B cell (primary cell): Measurements from ENCODE around the gene RAB3D. TPM values are rescaled to one million over a fixed set of nuclear protein-coding genes. Genes with fewer than 3 reads are reported as not detected.

Experiments used
- ATAC-seq: fragments of 200-7000 bp; cut with Tn5 transposase; one replicate; pipeline ENCODE4 v1.10.0; 2021; ENCODE audit warnings: low read depth, mild to moderate bottlenecking, moderate number of reproducible peaks, moderate library complexity
- CTCF ChIA-PET: fragments of 350-600 bp; sonication (Branson Sonifier 250); formaldehyde crosslinking; loops from one replicate; lab custom pipeline; 2021; ENCODE audit warnings: antibody characterized with exemption, inconsistent platforms; lab: Charles Lee
- POLR2A ChIA-PET: fragments of 350-600 bp; sonication (Branson Sonifier 250); formaldehyde crosslinking; loops from one replicate; lab custom pipeline; 2021; ENCODE audit warnings: antibody characterized with exemption; lab: Charles Lee
- DNase-seq: peaks from one replicate; pipeline ENCODE4 v3.0.0; 2013
- H2AFZ ChIP-seq: 2 replicates; pipeline ENCODE4 v1.6.1; 2012; ENCODE audit warnings: mild to moderate bottlenecking, low read depth, low read length; ENCODE audit not compliant: insufficient read depth, poor library complexity, severe bottlenecking
- H3K27ac ChIP-seq, 2 donors: 1 replicate in 1 of 2; 2 replicates in 1 of 2; pipeline ENCODE4 v1.5.1; 2012 to 2013; ENCODE audit warnings: low read length in 2 of 2, mild to moderate bottlenecking in 2 of 2, moderate library complexity in 1 of 2
- H3K27me3 ChIP-seq, 4 experiments: fragments of 200-600 bp in 1 of 4; sonication (generic) in 1 of 4; replicated peaks in 1 of 4; 1 replicate in 2 of 4; 2 replicates in 2 of 4; pipeline versions ENCODE4 v1.6.1 to v1.7.0; 2013 to 2016; ENCODE audit warnings: low read length in 3 of 4, mild to moderate bottlenecking in 2 of 4, mixed read lengths in 1 of 4, moderate library complexity in 1 of 4; ENCODE audit not compliant: insufficient read depth in 4 of 4, control insufficient read depth in 3 of 4; ENCODE audit errors: control extremely low read depth in 1 of 4
- H3K36me3 ChIP-seq, 2 experiments: replicated peaks in 1 of 2; 1 replicate in 1 of 2; 2 replicates in 1 of 2; pipeline versions ENCODE4 v1.6.1 to v1.7.1; 2013; ENCODE audit warnings: low read length in 1 of 2; ENCODE audit not compliant: insufficient read depth in 2 of 2, control insufficient read depth in 1 of 2; ENCODE audit errors: control extremely low read depth in 1 of 2, extremely low read depth in 1 of 2
- H3K4me1 ChIP-seq, 2 donors: fragments of 200-600 bp in 1 of 2; sonication (generic) in 1 of 2; 1 replicate in 1 of 2; 2 replicates in 1 of 2; pipeline versions ENCODE4 v1.5.1 to v1.6.1; 2013 to 2017; ENCODE audit warnings: low read length in 2 of 2; ENCODE audit not compliant: control insufficient read depth in 2 of 2, insufficient read depth in 2 of 2
- H3K4me2 ChIP-seq: replicated peaks from 2 replicates; pipeline ENCODE3; 2012; ENCODE audit warnings: mild to moderate bottlenecking, low read depth, low read length; ENCODE audit not compliant: poor library complexity, severe bottlenecking
- H3K4me3 ChIP-seq, 5 experiments: fragments of 200-600 bp in 1 of 5; sonication (generic) in 1 of 5; 1 replicate in 3 of 5; 2 replicates in 2 of 5; pipeline versions ENCODE4 v1.5.1 to v1.7.0; 2011 to 2016; ENCODE audit warnings: low read length in 4 of 5, mild to moderate bottlenecking in 4 of 5, low read depth in 2 of 5, control low read depth in 1 of 5, moderate library complexity in 1 of 5; ENCODE audit not compliant: insufficient read depth in 1 of 5; ENCODE audit errors: control extremely low read depth in 1 of 5, extremely low read depth in 1 of 5
- H3K79me2 ChIP-seq: fragments of 200-600 bp; sonication (generic); one replicate; pipeline ENCODE4 v1.6.0; 2016; ENCODE audit warnings: low read length; ENCODE audit not compliant: control insufficient read depth, insufficient read depth
- H3K9ac ChIP-seq: fragments of 200-600 bp; sonication (generic); 2 replicates; pipeline ENCODE4 v1.6.1; 2017; ENCODE audit warnings: mild to moderate bottlenecking, low read length, moderate library complexity
- H3K9me3 ChIP-seq, 3 donors: one replicate each; pipeline versions ENCODE4 v1.6.1 to v1.7.1; 2013; ENCODE audit warnings: low read length in 2 of 3; ENCODE audit not compliant: control insufficient read depth in 2 of 3, insufficient read depth in 1 of 3; ENCODE audit errors: control extremely low read depth in 1 of 3
- H4K20me1 ChIP-seq: 2 replicates; pipeline ENCODE4 v1.6.0; 2012; ENCODE audit warnings: mild to moderate bottlenecking, low read length; ENCODE audit not compliant: insufficient read depth, control insufficient read depth, poor library complexity, severe bottlenecking
- H3K27ac Mint-ChIP-seq: one replicate; pipeline ENCODE4 v1.8.0; 2021; ENCODE audit warnings: mixed read lengths
- H3K27me3 Mint-ChIP-seq: one replicate; pipeline ENCODE4 v1.8.0; 2021; ENCODE audit warnings: mixed read lengths
- H3K4me1 Mint-ChIP-seq: one replicate; pipeline ENCODE4 v1.8.0; 2021; ENCODE audit warnings: mixed read lengths
- H3K4me3 Mint-ChIP-seq: one replicate; pipeline ENCODE4 v1.8.0; 2021; ENCODE audit warnings: mixed read lengths
- H3K9me3 Mint-ChIP-seq: one replicate; pipeline ENCODE4 v1.8.0; 2022; ENCODE audit warnings: mixed read lengths; ENCODE audit not compliant: insufficient read depth
- CTCF ChIP-seq: fragments of 200-600 bp; IDR thresholded peaks from one replicate; pipeline ENCODE4 v1.8.0; 2022; ENCODE audit warnings: antibody characterized with exemption, mild to moderate bottlenecking
- EZH2 ChIP-seq: IDR thresholded peaks from 2 replicates; pipeline ENCODE4 v1.6.1; 2012; ENCODE audit warnings: borderline replicate concordance, low read depth, mild to moderate bottlenecking, moderate library complexity, low read length; ENCODE audit not compliant: insufficient read depth, poor library complexity, severe bottlenecking
- WGBS: methylation state at CpG from one replicate; pipeline ENCODE4 v1.1.5; 2013; ENCODE audit warnings: missing lambda C conversion rate; ENCODE audit not compliant: insufficient coverage; 5-methylcytosine and 5-hydroxymethylcytosine counted together
- intact Hi-C: fragments of 100-400 bp; cut with micrococcal nuclease; formaldehyde crosslinking; loops from one replicate; pipeline ENCODE4 v1.10.0; 2022
- polyA plus RNA-seq: library from polyadenylated mRNA; depleted of rRNA; stranded (reverse); fragments of >200 nt; gene quantifications from 2 replicates; pipeline ENCODE4 v1.2.3, GENCODE V29; 2012
- total RNA-seq, 2 donors: library from RNA; stranded (reverse); fragments of 120-200 nt in 1 of 2; gene quantifications; 1 replicate in 1 of 2; 2 replicates in 1 of 2; pipeline versions ENCODE4 v1.2.3 to v1.2.4, GENCODE V29; 2013 to 2022

Gene RAB3D
- total and polyA plus RNA-seq, 2 donors (not counting 1 experiment from before 2014, with no cell fraction given), result 5.3 to 8.9 TPM

GRCh38 chr19:11296264-11296663 is 43.2 kb downstream of the RAB3D start:
- WGBS, result 94% methylated on average over 6 of the region's 7 CpGs
- TF ChIP-seq CTCF (no peak), EZH2 (no peak)
- H3K36me3 ChIP-seq, result no peaks in the 10 kb centered on the region
- H3K4me3 ChIP-seq, result no peak overlapping the region
- H3K79me2 ChIP-seq, result no peaks in the 10 kb centered on the region
- no peak overlapping the region for H3K27ac ChIP-seq
- CTCF ChIA-PET, result interaction anchor here (1.0 to 2.4 kb wide), 2 partner anchors 186 to 189 kb away, joined by 3 to 6 read pairs; no protein-coding TSS in a partner anchor
- POLR2A ChIA-PET, result no interaction called here
- H4K20me1 ChIP-seq, result no peaks in the 10 kb centered on the region
- no peak overlapping the region for H3K9ac ChIP-seq
- H3K27me3 ChIP-seq, result peaks cover 0 to 14% (median 0%) of the 10 kb centered on the region in 4 experiments
- H2AFZ ChIP-seq, result no peak overlapping the region
- no peak overlapping the region for H3K4me2 ChIP-seq
- ATAC-seq (no peak), DNase-seq (no peak)
- intact Hi-C loops, result no loop called here
- H3K27ac Mint-ChIP-seq, result no peak overlapping the region
- no peak overlapping the region for H3K4me3 Mint-ChIP-seq
- H3K4me1 ChIP-seq, result peaks cover 0 to 10% of the 10 kb centered on the region in 2 donors
- peaks cover 29% of the 10 kb centered on the region for H3K27me3 Mint-ChIP-seq
- peaks cover 8% of the 10 kb centered on the region for H3K4me1 Mint-ChIP-seq
- no peaks in the 10 kb centered on the region for H3K9me3 Mint-ChIP-seq
- H3K9me3 ChIP-seq, result peaks cover 0 to 3% (median 0%) of the 10 kb centered on the region in 3 donors

GRCh38 chr19:11295665-11296245 is 43.7 kb downstream of the RAB3D start, which contains the start of gene TSPAN16:
Gene TSPAN16 (plus strand): TSS chr19:11296160. CDS start chr19:11296298, 138 bp downstream.
- Histone ChIP-seq H4K20me1 (no peaks in the 10 kb centered on the region), H3K4me2 (no peak within 1 kb of the TSS), H3K27ac (no peak within 1 kb of the TSS), H3K9ac (no peak within 1 kb of the TSS), H3K79me2 (no peaks in the 10 kb centered on the region), H3K4me1 (peaks cover 0 to 10% of the 10 kb centered on the region in 2 donors), H3K27me3 (peaks cover 0 to 14% (median 0%) of the 10 kb centered on the region in 4 experiments), H3K4me3 (no peak within 1 kb of the TSS), H3K9me3 (no peaks in the 10 kb centered on the region), H3K36me3 (no peaks in the 10 kb centered on the region), H2AFZ (no peak within 1 kb of the TSS)
- H3K27me3 Mint-ChIP-seq, result peaks cover 25% of the 10 kb centered on the region
- no peaks in the 10 kb centered on the region for H3K9me3 Mint-ChIP-seq
- intact Hi-C loops, result loop anchor here (2.0 kb wide), 1 partner anchor 85 kb away; no protein-coding TSS in a partner anchor
- H3K4me3 Mint-ChIP-seq, result no peak within 1 kb of the TSS
- no peak within 1 kb of the TSS for H3K27ac Mint-ChIP-seq
- peaks cover 8% of the 10 kb centered on the region for H3K4me1 Mint-ChIP-seq
- WGBS, result 98% methylated on average over 7 of the region's 8 CpGs
- ChIA-PET POLR2A (no interaction called here), CTCF (interaction anchor here (1.0 to 2.4 kb wide), 4 partner anchors 29 to 190 kb away, joined by 3 to 10 read pairs (median 4); no protein-coding TSS in a partner anchor)
- no peak for DNase-seq
- TF ChIP-seq EZH2, result no peak
- TF ChIP-seq CTCF, result no peak
- no peak for ATAC-seq
